Right lobe of liver (tissue), 4 donors: ENCODE measurements around the gene F13A1.

Experiments used
- POLR2A ChIP-seq: fragments of 450-650 bp; IDR thresholded peaks from one replicate; pipeline ENCODE4 v1.6.1; 2017; ENCODE audit warnings: antibody characterized with exemption, mild to moderate bottlenecking
- TF ChIP-seq, protein P1 (sequence below), 4 donors: fragments of 200-600 bp in 3 of 4; fragments of 450-650 bp in 1 of 4; IDR thresholded peaks; one replicate each; pipeline versions ENCODE4 v1.5.1 to v1.8.0; 2016 to 2022; ENCODE audit warnings: antibody characterized with exemption in 4 of 4, mild to moderate bottlenecking in 2 of 4
- donor health status: DM: no; HTN: no; CAD: no.
- donor health status: DM: no; HTN: no; CAD: no.
- donor health status: DM: no; HTN: yes; CAD: no.

DNA sequence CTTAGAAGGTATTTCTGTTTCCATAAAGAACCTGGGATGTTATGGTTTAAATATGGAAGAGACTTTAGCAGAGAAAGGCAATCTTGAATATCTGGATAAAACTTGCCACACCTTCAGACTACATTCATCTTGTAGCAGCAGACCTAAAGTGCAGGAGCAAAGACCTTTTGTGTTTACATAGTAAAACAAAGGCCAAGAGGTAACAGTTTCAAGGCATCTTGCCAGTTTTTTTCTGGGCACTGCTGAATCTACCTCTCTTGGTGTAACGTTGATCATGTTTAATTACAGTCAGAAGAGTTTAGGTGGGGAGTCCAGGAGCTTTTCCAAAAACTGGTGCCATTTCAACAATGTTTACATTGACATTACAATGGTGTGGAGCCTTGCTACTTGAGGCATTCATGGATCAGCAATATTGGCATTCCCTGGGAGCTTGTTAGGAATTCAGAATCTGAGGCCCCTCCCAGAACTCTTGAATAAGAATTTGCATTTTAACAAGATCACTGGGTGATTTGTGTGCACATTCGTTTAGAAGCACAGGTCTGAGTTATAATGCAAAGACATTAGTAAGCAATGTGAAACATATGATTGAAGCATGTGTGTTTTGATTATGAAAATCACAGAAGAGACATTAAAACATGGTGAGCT, 94.5 kb downstream of the F13A1 start:
- TF ChIP-seq, protein P1, sequence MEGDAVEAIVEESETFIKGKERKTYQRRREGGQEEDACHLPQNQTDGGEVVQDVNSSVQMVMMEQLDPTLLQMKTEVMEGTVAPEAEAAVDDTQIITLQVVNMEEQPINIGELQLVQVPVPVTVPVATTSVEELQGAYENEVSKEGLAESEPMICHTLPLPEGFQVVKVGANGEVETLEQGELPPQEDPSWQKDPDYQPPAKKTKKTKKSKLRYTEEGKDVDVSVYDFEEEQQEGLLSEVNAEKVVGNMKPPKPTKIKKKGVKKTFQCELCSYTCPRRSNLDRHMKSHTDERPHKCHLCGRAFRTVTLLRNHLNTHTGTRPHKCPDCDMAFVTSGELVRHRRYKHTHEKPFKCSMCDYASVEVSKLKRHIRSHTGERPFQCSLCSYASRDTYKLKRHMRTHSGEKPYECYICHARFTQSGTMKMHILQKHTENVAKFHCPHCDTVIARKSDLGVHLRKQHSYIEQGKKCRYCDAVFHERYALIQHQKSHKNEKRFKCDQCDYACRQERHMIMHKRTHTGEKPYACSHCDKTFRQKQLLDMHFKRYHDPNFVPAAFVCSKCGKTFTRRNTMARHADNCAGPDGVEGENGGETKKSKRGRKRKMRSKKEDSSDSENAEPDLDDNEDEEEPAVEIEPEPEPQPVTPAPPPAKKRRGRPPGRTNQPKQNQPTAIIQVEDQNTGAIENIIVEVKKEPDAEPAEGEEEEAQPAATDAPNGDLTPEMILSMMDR (IDR thresholded peaks at IDR 0.05), result no peak
- TF ChIP-seq POLR2A, result no peak
